IgD-negative memory B cell (primary cell): ENCODE results near the gene ZDHHC12. TPM values are rescaled to one million over a fixed set of nuclear protein-coding genes. Genes with fewer than 3 reads are reported as not detected.

Experiments used
- polyA plus RNA-seq: library from polyadenylated mRNA; unstranded; fragments of 300-500 nt; fragmentation: Illumina TruSeq; gene quantifications from one replicate; pipeline ENCODE4 v1.2.3, GENCODE V29; 2021

Gene ZDHHC12
- polyA plus RNA-seq, 1 donor from 2014 or later = 55.3 TPM

Other genes with a start within 250 kb of the ZDHHC12 start
- gene GLE1, start 219.4 kb downstream of the ZDHHC12 start, polyA plus RNA-seq = 25.3 TPM
- 88.0 TPM for gene SPTAN1, start 171.5 kb downstream of the ZDHHC12 start, polyA plus RNA-seq
- gene DYNC2I2, start 67.3 kb downstream of the ZDHHC12 start, polyA plus RNA-seq = 57.3 TPM
- 257 TPM for gene SET, start 34.9 kb downstream of the ZDHHC12 start, polyA plus RNA-seq
- gene PKN3, start 21.6 kb downstream of the ZDHHC12 start, polyA plus RNA-seq = 0.11 TPM
- 33.7 TPM for gene ZER1, start 47.8 kb upstream of the ZDHHC12 start, polyA plus RNA-seq
- gene TBC1D13, start 63.1 kb upstream of the ZDHHC12 start, polyA plus RNA-seq = 30.7 TPM
- 15.3 TPM for gene ENDOG, start 94.4 kb upstream of the ZDHHC12 start, polyA plus RNA-seq
- 65.2 TPM for gene SPOUT1, start 105.7 kb upstream of the ZDHHC12 start, polyA plus RNA-seq
- gene KYAT1, start 157.8 kb upstream of the ZDHHC12 start, polyA plus RNA-seq = 11.4 TPM
- gene LRRC8A, start 158.0 kb upstream of the ZDHHC12 start, polyA plus RNA-seq = 26.2 TPM
- 1.0 TPM for gene PHYHD1, start 196.9 kb upstream of the ZDHHC12 start, polyA plus RNA-seq
- 8.5 TPM for gene DOLK, start 223.5 kb upstream of the ZDHHC12 start, polyA plus RNA-seq
- gene NUP188, start 223.6 kb upstream of the ZDHHC12 start, polyA plus RNA-seq = 21.9 TPM